WTC11 (cell line): ENCODE results near the gene FCN1. TPM values are rescaled to one million over a fixed set of nuclear protein-coding genes. Genes with fewer than 3 reads are reported as not detected.

Source experiments
- ATAC-seq: fragments of 200-7000 bp; cut with Tn5 transposase; 2 replicates; pipeline ENCODE4 v1.10.0; 2021; ENCODE audit warnings: mild to moderate bottlenecking, moderate library complexity
- CTCF ChIA-PET: fragments of 300-600 bp; sonication (Branson Sonifier 250); formaldehyde crosslinking; loops from one replicate; lab custom pipeline; 2021; ENCODE audit warnings: antibody characterized with exemption; lab: Charles Lee
- POLR2A ChIA-PET: fragments of 350-600 bp; sonication (Branson Sonifier 250); formaldehyde crosslinking; loops from one replicate; lab custom pipeline; 2021; ENCODE audit warnings: antibody characterized with exemption; lab: Charles Lee
- DNase-seq: peaks from one replicate; pipeline ENCODE4 v3.0.0; 2021; ENCODE audit warnings: low spot score
- H3K27ac Mint-ChIP-seq: 2 replicates; pipeline ENCODE4 v1.8.0; 2021; ENCODE audit warnings: mixed read lengths
- H3K27me3 Mint-ChIP-seq: 2 replicates; pipeline ENCODE4 v1.8.0; 2021; ENCODE audit warnings: low read depth, mild to moderate bottlenecking, moderate library complexity, mixed read lengths
- H3K36me3 Mint-ChIP-seq: 2 replicates; pipeline ENCODE4 v1.8.0; 2021; ENCODE audit warnings: mixed read lengths
- H3K4me1 Mint-ChIP-seq: 2 replicates; pipeline ENCODE4 v1.8.0; 2022; ENCODE audit warnings: mixed read lengths
- H3K4me3 Mint-ChIP-seq: 2 replicates; pipeline ENCODE4 v1.8.0; 2021; ENCODE audit warnings: mild to moderate bottlenecking, moderate library complexity, mixed read lengths
- H3K9me3 Mint-ChIP-seq: 2 replicates; pipeline ENCODE4 v1.8.0; 2021; ENCODE audit warnings: mixed read lengths
- ARID4B ChIP-seq: sonication (generic); formaldehyde crosslinking; IDR thresholded peaks from 2 replicates; pipeline ENCODE4 v1.8.0; 2023; ENCODE audit warnings: missing genetic modification reagents, mild to moderate bottlenecking, borderline replicate concordance
- ATF2 ChIP-seq: sonication (generic); formaldehyde crosslinking; IDR thresholded peaks from 2 replicates; pipeline ENCODE4 v1.8.1; 2022; ENCODE audit warnings: low read depth, missing genetic modification reagents, borderline replicate concordance
- ATF6 ChIP-seq: sonication (generic); formaldehyde crosslinking; IDR thresholded peaks from 2 replicates; pipeline ENCODE4 v1.8.1; 2023; ENCODE audit warnings: mild to moderate bottlenecking, missing genetic modification reagents
- CTCF ChIP-seq: fragments of 200-600 bp; IDR thresholded peaks from 2 replicates; pipeline ENCODE4 v1.8.0; 2022; ENCODE audit warnings: antibody characterized with exemption
- EMX1 ChIP-seq: fragments of 250-450 bp; sonication (Bioruptor Pico); IDR thresholded peaks from 2 replicates; pipeline ENCODE4 v1.8.0; 2021; ENCODE audit warnings: mild to moderate bottlenecking
- ETV6 ChIP-seq: sonication (generic); formaldehyde crosslinking; IDR thresholded peaks from 2 replicates; pipeline ENCODE4 v1.8.1; 2022; ENCODE audit warnings: mild to moderate bottlenecking, missing genetic modification reagents
- GTF2I ChIP-seq: fragments of 250-450 bp; sonication (Bioruptor Pico); conservative IDR thresholded peaks from 2 replicates; pipeline ENCODE4 v1.4.0; 2021; ENCODE audit warnings: mild to moderate bottlenecking
- MLX ChIP-seq: sonication (generic); formaldehyde crosslinking; IDR thresholded peaks from 2 replicates; pipeline ENCODE4 v1.8.1; 2023; ENCODE audit warnings: mild to moderate bottlenecking, missing genetic modification reagents, moderate library complexity
- NR3C1 ChIP-seq: sonication (generic); formaldehyde crosslinking; conservative IDR thresholded peaks from 2 replicates; pipeline ENCODE4 v1.8.1; 2023; ENCODE audit warnings: low read depth, mild to moderate bottlenecking, missing genetic modification reagents
- SMAD4 ChIP-seq: sonication (generic); formaldehyde crosslinking; IDR thresholded peaks from 2 replicates; pipeline ENCODE4 v1.8.0; 2022; ENCODE audit warnings: mild to moderate bottlenecking, missing genetic modification reagents
- TEAD1 ChIP-seq: sonication (generic); formaldehyde crosslinking; IDR thresholded peaks from 2 replicates; pipeline ENCODE4 v1.8.0; 2022; ENCODE audit warnings: mild to moderate bottlenecking, missing genetic modification reagents
- ZNF121 ChIP-seq: sonication (generic); formaldehyde crosslinking; IDR thresholded peaks from 2 replicates; pipeline ENCODE4 v1.8.0; 2023; ENCODE audit warnings: missing genetic modification reagents
- ZNF263 ChIP-seq: sonication (generic); formaldehyde crosslinking; IDR thresholded peaks from 2 replicates; pipeline ENCODE4 v1.8.1; 2022; ENCODE audit warnings: low read depth, mild to moderate bottlenecking, moderate library complexity, missing genetic modification reagents
- ZNF512 ChIP-seq: sonication (generic); formaldehyde crosslinking; IDR thresholded peaks from 2 replicates; pipeline ENCODE4 v1.8.1; 2022; ENCODE audit warnings: missing genetic modification reagents, borderline replicate concordance
- ZSCAN18 ChIP-seq: fragments of 250-450 bp; sonication (Bioruptor Pico); IDR thresholded peaks from 2 replicates; pipeline ENCODE4 v2.1.2; 2022; ENCODE audit warnings: mild to moderate bottlenecking, moderate library complexity
- total RNA-seq: library from RNA; stranded (reverse); gene quantifications from 3 replicates; pipeline ENCODE4 v1.2.3, GENCODE V29; 2021

Gene FCN1
- total RNA-seq, 1 experiment from 2014 or later, result not detected

- no peak; the same call in 1 of the 2 replicates for ATAC-seq
- Mint-ChIP-seq H3K9me3 (peaks cover 3% of the 10 kb centered on the region; the same call in 1 of the 2 replicates), H3K4me1 (no peaks in the 10 kb centered on the region), H3K36me3 (no peaks in the 10 kb centered on the region), H3K27ac (no peak overlapping the region), H3K4me3 (no peak overlapping the region), H3K27me3 (no peaks in the 10 kb centered on the region)
- no peak for TF ChIP-seq ETV6 (CRISPR knock-in tag)
- POLR2A ChIA-PET, result no interaction called here
- CTCF ChIA-PET, result no interaction called here
- no peak for DNase-seq
These were observed 10.9 kb upstream of the FCN1 start for GRCh38 chr9:134928436-134929192.

- no peak overlapping the region for H3K27ac Mint-ChIP-seq
- no peaks in the 10 kb centered on the region for H3K4me1 Mint-ChIP-seq
- TF ChIP-seq ATF6 (CRISPR knock-in tag), result no peak
- no peak for TF ChIP-seq GTF2I (CRISPR knock-in tag)
- TF ChIP-seq SMAD4 (CRISPR knock-in tag), result no peak
- TF ChIP-seq ZNF121 (CRISPR knock-in tag), result no peak
- no peak for TF ChIP-seq ARID4B (CRISPR knock-in tag)
- no peak for TF ChIP-seq ATF2
- TF ChIP-seq ZSCAN18 (CRISPR knock-in tag), result no peak
- TF ChIP-seq TEAD1, result no peak
- no peak for TF ChIP-seq EMX1
- TF ChIP-seq ZNF263 (CRISPR knock-in tag), result no peak
- no peak for TF ChIP-seq CTCF
- TF ChIP-seq NR3C1 (CRISPR knock-in tag), result no peak
- no peak for TF ChIP-seq MLX (CRISPR knock-in tag)
- no peak for TF ChIP-seq ZNF512 (CRISPR knock-in tag)
- H3K36me3 Mint-ChIP-seq, result no peaks in the 10 kb centered on the region
- no peak overlapping the region for H3K4me3 Mint-ChIP-seq
- no peaks in the 10 kb centered on the region for H3K27me3 Mint-ChIP-seq
- POLR2A ChIA-PET, result no interaction called here
- DNase-seq (no peak), ATAC-seq (no peak)
- CTCF ChIA-PET, result no interaction called here
- peaks cover 3% of the 10 kb centered on the region; the same call in 1 of the 2 replicates for H3K9me3 Mint-ChIP-seq
These were observed 7.3 kb upstream of the FCN1 start for GRCh38 chr9:134925011-134925511.
